Measurements from ENCODE around the gene GDPD4.

- TF ChIP-seq POLR2A (IDR thresholded peaks at IDR 0.05; ENCODE audit: low read length): no peak
- no peak for TF ChIP-seq GATA1 (IDR thresholded peaks at IDR 0.05; ENCODE audit: low read depth, low read length)
Observed at GRCh38 chr11:77187111-77187750, 114.3 kb downstream of the GDPD4 start.

Data from erythroblast (primary cell).